Measurements from ENCODE around the gene SLC2A6. TPM values are rescaled to one million over a fixed set of nuclear protein-coding genes. Genes with fewer than 3 reads are reported as not detected.

The SLC2A6 gene
- total RNA-seq, 4 donors from 2014 or later, result 0.29 to 3.7 (median 0.49) TPM

DNA sequence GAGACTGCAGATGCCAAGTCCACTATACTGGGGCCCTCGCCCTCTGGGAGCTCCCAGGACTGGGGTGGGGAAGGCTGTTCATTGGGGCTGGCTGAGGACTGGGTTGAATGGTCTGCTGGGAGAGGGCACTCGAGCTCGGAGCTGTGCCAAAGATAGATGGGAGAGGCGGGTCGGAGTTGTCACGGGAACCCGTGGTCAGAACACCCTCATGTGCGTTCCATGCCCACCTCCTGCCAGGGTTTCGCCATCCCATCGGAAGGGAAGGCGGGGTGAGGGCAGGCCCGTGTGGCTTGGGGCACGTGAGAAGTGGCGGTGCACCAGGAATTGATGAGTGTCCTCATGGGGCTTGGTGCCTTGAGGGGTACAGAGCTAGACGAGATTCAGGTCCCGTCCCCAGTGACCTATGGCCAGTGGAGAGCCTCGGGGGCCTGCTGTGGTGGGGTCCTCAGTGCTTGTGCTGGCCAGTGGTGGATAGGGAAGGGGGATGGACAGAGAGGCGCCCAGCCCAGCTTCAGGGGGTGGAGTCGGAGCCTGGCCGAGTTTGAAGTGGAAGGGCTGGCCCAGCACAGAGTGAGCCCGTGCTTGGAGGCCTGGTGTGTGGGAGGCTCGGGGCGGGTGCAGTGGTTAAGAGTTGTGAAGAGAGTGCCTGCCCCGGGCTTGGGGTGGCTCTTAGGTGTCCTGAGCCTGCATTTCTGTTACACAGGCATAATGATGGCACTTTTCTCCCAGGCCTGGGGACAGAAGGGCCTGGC is 14.9 kb downstream of the SLC2A6 start:
- H3K36me3 ChIP-seq, result peaks cover 13% of the 10 kb centered on the region
- no peak for TF ChIP-seq EP300 (IDR thresholded peaks at IDR 0.05)
- TF ChIP-seq, protein P1, sequence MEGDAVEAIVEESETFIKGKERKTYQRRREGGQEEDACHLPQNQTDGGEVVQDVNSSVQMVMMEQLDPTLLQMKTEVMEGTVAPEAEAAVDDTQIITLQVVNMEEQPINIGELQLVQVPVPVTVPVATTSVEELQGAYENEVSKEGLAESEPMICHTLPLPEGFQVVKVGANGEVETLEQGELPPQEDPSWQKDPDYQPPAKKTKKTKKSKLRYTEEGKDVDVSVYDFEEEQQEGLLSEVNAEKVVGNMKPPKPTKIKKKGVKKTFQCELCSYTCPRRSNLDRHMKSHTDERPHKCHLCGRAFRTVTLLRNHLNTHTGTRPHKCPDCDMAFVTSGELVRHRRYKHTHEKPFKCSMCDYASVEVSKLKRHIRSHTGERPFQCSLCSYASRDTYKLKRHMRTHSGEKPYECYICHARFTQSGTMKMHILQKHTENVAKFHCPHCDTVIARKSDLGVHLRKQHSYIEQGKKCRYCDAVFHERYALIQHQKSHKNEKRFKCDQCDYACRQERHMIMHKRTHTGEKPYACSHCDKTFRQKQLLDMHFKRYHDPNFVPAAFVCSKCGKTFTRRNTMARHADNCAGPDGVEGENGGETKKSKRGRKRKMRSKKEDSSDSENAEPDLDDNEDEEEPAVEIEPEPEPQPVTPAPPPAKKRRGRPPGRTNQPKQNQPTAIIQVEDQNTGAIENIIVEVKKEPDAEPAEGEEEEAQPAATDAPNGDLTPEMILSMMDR (IDR thresholded peaks at IDR 0.05), result no peak
- no peak for TF ChIP-seq POLR2A (IDR thresholded peaks at IDR 0.05)
- no peak for TF ChIP-seq POLR2AphosphoS5 (IDR thresholded peaks at IDR 0.05)
- H3K9me3 ChIP-seq, result no peaks in the 10 kb centered on the region
- no peaks in the 10 kb centered on the region for H3K27me3 ChIP-seq
- 82% methylated on average over 24 of the region's 24 CpGs for WGBS
- H3K27ac ChIP-seq, result no peak overlapping the region
- H3K4me1 ChIP-seq, result peaks cover 12% of the 10 kb centered on the region
- H3K4me3 ChIP-seq, result no peak overlapping the region
- no peak for DNase-seq (ENCODE audit: low spot score in 2 of 2)

DNA sequence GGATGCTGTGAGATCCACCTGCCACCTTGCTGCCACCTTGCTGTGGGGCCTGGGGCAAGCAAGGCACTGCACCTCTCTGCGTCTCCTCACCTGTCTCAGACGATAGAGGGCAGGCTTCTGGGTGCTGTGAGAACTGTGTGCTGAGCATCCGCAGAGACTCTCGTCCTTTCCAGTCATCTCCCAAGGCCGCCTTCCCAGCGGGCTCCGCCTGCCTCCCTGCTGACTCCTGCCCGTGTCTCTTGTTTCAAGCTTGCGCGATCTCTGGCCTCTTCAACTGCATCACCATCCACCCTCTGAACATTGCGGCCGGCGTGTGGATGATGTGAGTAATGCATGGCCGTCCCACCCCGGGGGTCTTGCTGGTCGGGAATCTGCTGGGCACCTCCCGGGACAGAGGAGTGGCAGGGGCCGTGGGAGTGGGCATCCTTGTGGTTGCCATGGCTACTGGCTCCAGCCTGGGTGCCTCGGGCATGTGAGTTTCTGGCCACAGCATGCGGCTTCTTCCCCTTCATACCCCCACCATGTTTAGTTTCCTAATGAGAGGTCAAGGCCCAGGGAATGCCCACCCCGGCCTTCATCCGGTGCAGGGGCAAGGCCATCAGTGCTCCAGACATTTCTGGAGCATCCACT is 15.6 kb downstream of the SLC2A6 start:
- Histone ChIP-seq H3K27me3 (no peaks in the 10 kb centered on the region), H3K4me3 (no peak overlapping the region), H3K36me3 (peaks cover 6% of the 10 kb centered on the region), H3K9me3 (no peaks in the 10 kb centered on the region), H3K4me1 (peaks cover 12% of the 10 kb centered on the region), H3K27ac (no peak overlapping the region)
- no peak for DNase-seq (ENCODE audit: low spot score in 2 of 2)
- TF ChIP-seq EP300 (IDR thresholded peaks at IDR 0.05) (no peak), POLR2A (IDR thresholded peaks at IDR 0.05) (no peak), POLR2AphosphoS5 (IDR thresholded peaks at IDR 0.05) (no peak)
- TF ChIP-seq, protein P1 (IDR thresholded peaks at IDR 0.05), result no peak
- WGBS, result 87% methylated on average over 21 of the region's 22 CpGs

DNA sequence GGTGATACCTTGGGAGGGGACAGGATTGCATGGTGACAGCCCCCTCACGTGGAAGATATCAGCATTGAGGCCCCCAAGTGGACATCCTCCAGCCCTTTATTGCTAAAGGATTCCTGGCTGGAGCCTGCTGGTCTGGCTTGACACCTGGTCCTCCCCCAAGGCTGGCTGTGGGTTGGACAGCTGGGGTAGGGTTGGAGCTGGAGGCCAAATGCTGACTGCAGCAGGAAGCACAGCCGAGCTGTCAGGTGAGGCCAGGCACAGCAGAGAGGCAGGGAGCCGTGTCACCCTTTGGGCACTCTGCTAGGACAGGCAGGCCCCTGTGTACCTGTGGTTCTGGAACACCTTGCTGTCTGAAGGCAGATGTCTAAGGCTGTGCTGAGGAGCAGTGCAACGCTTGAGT is 16.9 kb downstream of the SLC2A6 start:
- no peak for DNase-seq (ENCODE audit: low spot score in 2 of 2)
- peaks cover 4% of the 10 kb centered on the region for H3K36me3 ChIP-seq
- H3K9me3 ChIP-seq, result no peaks in the 10 kb centered on the region
- no peak overlapping the region for H3K27ac ChIP-seq
- H3K27me3 ChIP-seq, result no peaks in the 10 kb centered on the region
- 84% methylated on average over 4 of the region's 4 CpGs for WGBS
- H3K4me1 ChIP-seq, result peaks cover 12% of the 10 kb centered on the region
- TF ChIP-seq, protein P1 (IDR thresholded peaks at IDR 0.05), result no peak
- TF ChIP-seq EP300 (IDR thresholded peaks at IDR 0.05) (no peak), POLR2A (IDR thresholded peaks at IDR 0.05) (no peak), POLR2AphosphoS5 (IDR thresholded peaks at IDR 0.05) (no peak)
- H3K4me3 ChIP-seq, result no peak overlapping the region

DNA sequence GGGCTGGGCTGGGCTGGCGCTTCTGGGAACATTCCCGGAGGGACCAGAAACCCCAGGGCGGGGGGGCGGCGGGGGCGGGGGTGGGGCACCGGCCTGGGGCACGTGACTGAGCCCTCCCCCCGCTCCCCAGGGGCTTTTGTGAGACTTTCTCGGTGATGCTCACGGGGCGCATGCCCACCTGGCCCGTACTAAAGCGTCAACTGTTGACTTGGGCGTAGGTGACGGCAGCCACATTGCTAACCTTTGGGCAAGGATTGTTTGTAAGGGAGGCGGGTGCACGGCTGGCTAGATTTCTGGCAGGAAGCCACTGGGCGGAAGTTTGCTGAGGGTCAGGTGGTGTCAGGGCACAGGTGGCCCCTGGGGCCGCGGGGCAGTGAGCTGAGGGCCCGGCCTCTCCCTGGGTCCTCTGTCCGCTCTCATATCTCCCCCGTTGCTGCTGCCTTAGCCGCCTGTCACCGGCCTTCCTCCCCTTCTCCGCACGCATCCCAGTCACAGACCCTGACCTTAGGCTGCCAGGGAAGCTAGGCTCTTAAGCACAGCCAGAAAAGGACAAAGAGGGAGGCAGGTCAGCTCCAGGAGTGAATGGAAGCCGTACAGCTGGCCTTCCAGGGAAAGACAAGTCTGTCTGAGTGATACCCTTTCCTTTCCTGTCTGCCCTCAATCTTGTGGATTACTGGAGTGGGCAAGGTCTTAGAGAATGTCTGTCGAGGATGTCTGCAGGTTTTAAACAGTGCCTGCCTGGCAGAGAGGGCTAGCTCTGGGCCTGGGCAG is 18.3 kb downstream of the SLC2A6 start:
- WGBS, result 31% methylated on average over 13 of the region's 30 CpGs
- peak overlapping the region; percentile 88 for H3K27ac ChIP-seq
- peaks cover 4% of the 10 kb centered on the region for H3K36me3 ChIP-seq
- H3K4me1 ChIP-seq, result peaks cover 12% of the 10 kb centered on the region
- peak in 1 of 2 donors; percentile 87 for DNase-seq (ENCODE audit: low spot score in 2 of 2)
- no peaks in the 10 kb centered on the region for H3K27me3 ChIP-seq
- H3K4me3 ChIP-seq, result peak overlapping the region; percentile 85
- TF ChIP-seq POLR2AphosphoS5 (IDR thresholded peaks at IDR 0.05) (no peak), POLR2A (IDR thresholded peaks at IDR 0.05) (no peak), EP300 (IDR thresholded peaks at IDR 0.05) (no peak)
- TF ChIP-seq, protein P1 (IDR thresholded peaks at IDR 0.05), result no peak
- no peaks in the 10 kb centered on the region for H3K9me3 ChIP-seq
